CD4-positive, alpha-beta T cell treated with Interleukin-12 subunit alpha and Interleukin-12 subunit beta, for 1 hour (primary cell): ENCODE measurements around the gene PPP2R2D.
A peak's percentile ranks its signal among the peaks of the same experiment; 100 is the strongest.
"Not testable (repeated sequence)": the region's sequence is repeated elsewhere in the genome, so short reads cannot be mapped to it uniquely, and the experiment has no call there.

Source experiments
- DNase-seq: peaks from one replicate; pipeline ENCODE4 v3.0.0-alpha.2; 2020

The PPP2R2D gene

DNA sequence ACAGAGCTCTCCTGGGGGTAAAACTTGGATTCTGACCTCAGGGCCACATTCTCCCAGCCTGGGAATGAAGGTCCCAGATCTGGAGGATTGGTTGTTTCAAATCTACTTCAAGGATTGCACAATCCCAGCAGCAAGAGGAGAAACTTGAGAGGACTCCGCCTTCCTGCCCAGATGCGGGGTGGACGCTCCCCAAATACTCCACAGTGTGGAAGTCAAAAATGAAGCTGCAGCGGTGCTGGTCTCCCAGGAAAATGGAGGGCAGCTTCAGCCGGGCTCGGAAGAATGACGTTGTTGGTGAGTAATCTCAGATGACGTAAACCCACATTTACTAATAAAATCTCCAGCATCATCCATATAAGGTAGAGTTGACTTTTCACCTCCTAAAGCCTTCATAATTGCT, 31.5 kb upstream of the PPP2R2D start:
- DNase-seq, result no peak

DNA sequence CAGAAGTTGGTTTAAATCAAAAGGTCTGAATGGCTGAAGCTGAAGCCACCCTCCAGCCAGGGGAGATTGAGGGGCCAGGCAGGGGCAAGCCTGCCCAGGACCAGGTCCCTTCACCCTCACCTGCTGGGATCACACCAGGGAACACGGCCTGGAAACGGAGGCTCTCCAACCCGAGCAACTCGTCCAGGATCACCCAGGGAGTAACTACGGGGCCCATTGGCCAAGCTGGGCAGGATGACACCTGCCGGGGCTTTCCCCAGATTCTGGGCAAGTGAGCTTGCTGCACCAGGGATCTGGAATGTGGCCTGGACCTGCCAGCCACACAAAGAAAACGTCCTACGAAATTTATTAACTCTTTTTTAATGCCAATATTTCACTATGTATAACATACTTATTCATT, 30.4 kb upstream of the PPP2R2D start:
- DNase-seq, result no peak

DNA sequence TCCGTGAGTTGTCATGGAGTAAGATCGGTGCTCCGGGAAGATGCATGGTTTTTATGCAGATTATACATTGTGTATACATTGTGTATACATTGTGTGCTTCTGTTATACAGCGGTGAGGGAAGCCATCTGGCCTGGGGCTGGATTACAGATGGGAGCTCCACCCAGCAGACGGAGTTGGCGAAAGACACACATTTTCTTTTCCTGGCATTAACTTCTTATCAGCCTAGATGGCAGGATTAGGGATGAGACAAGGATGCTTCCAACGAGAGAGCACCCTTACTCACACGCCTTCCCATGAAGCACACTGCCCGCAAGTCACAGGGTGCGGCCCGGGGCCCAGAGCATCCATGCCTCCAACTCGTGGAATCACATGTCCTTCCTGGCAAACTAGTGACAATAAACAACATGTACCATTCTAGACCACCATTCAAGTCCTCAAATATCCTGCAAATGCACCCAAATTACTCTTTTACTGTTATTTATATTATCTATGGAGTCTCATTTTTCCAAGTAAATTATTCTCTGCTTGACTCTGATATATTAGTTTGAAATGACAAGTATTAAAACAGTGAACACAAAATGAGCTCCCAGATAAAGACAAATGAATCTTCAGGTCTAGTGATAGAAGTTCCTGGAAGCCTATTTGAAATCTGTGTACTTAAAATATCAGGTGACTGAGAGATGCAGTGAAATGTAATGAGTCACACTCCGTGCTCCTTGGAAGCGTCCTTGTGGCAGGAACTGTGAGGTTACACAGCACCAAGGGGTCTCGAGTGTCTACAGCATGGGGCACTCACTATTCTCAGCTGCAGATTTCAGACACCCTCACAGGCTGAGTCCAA, 29.8 kb upstream of the PPP2R2D start:
- no peak for DNase-seq

DNA sequence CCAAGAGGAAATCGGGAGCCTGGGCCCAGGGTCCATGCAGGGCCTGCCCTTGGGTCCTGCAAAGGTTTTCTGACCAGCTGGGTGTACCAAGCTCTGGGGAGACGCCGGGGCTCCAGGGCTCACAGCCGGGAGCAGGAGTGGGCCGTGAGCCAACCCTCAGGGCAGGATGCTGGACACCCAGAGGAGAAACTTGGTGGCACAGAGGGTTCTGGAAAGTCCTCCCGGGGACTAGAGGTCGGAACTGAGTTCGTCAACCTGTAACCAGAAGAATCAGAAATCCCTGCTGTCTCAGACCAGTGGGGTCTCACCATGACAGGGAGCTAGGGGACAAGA, 29.2 kb upstream of the PPP2R2D start:
- DNase-seq, result no peak

DNA sequence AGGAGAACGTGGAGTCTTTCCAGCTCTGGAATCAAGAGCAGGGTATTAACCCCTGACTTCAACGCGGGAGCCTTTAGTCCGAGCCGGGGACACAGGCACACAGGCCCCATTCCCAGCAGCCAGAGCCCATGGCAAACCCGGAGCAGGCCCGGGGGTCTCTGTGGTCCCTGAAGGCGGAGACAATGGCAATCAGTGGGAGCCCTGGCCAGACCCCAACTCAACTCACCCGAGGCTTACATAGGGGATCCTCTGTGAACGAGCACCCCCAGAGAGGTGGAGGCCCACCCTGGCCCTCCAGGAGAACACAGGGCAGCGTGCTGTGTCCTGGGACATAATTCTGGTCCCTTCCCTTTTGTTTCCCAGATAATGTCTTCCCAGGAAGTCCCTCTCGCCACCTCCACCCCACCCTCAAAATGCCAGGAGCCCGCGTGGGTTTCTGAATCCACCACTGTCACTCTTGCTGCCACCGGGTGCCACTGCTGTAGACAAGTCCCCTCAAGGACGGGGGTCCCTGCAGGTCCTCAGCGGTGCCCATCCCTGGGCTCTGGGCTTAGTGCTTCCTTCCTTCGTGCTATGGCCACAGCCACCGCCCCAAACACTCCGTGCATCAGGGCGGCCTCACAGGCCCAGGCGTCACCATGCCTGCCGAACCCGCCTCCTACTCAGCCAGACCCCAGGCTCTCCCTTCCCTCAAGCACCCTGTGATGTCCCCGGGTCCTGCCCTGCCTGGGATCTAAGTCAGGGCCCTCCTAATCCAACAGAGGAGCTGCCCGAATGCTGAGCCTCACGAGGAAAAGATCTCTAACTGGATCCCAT, 28.6 kb upstream of the PPP2R2D start:
- DNase-seq, result no peak

DNA sequence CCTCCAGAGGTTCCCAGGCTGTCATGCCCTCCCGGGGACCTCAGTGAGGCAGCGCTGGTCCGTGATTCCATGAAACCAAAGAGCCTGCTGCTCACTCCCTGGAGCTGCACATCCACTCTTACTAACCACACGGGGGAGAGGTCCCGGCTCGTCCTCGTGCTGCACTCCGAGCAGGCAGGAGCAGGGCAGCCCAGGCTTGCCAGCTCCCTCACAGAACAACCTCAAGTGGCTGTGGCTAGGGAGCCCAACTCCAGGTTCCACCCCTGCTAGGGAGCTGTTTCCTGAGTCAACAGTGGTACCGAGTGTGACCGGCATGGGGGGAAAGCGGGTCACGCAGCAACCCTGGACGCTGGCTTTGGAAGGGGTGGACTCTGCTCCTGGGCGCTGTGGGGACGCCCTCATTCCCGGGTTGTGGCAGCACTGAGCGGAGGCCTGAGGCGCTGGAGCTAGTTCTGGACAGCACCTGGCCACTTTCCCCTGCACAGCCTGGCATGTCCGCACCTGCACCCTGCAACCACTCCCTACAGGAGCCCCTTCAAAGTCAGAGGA, 27.9 kb upstream of the PPP2R2D start:
- no peak for DNase-seq

DNA sequence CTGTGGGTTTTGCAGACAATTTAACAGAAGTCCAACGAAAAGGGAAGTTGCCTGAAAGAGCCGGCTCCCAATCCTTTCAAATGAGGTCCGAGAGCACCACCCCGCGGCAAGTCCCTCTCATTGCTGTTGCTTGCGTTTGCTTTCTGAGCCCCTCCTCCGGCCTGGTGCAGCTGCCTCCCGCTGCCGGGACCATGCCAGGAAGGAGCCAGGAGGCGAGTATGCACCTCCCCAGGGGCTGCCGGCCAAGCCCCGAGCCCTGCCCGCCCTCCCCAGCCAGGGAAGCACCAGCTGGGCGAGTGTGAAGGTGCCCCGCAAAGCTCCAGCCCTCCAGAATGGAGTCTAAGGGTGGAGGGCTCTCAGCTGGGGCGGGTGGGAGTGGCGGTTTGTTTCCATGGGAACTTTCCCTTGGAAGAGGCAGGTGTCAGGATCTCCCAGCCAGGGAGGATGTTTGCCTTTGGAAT, 25.8 kb upstream of the PPP2R2D start:
- peak; percentile 40 for DNase-seq

DNA sequence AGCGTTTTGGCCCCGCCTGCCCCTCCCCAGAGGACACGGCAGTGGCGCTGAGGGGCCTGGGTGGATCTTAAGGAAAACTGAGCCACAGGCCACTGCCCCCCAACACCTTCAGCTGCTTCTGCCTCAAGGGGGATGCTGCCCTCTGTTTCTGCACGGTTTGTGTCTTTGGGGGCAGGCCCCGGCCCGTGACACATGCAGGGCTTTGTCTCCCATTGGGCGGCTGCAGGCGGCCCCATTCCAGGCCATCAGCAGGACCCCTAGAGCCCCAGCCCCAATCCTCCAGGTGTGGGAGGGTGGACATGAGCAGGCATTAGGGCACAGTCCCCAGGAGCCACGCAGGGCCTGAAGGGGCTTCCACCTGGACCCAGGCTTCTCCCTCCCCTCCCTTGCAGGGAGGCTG, 25.3 kb upstream of the PPP2R2D start:
- DNase-seq, result no peak

DNA sequence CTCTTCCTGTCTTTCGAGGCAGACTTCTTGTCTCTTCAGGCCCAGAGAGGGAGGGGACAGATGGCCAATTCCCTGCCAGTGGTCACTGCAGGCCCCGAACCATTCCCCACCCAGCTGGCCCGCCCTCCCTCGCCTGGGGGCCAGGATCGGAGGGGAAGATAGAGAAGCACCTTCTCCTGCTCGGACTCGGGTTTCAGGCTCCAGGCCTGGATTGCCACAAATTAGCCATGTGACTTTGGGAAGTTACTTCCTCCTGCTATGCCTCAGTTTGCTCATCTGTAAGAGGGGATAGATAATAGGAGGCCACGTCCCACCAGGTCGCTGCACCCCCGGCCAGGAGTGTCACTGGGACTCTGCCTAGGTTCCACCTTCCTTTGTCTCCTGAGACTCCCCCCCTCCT, 24.8 kb upstream of the PPP2R2D start:
- DNase-seq, result no peak

DNA sequence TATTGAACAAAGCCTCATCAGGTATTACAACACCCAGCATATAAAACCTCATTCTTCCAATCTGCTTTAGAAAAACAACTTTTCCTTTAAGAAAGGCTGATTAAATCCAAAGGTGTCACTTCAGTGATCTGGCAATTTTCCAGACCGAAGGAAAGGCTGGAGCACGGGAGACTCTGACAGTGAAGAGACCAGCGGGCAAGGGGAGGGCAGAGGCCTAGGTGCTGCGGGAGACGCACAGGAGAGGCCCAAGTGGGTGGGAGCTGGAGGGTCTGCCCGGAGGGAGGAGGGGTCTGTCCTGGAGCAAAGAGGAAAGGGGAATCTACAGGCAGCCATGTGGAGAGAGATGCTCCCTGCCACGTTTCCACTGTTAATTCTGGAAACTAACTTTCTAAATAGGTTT, 24.3 kb upstream of the PPP2R2D start:
- DNase-seq, result no peak

DNA sequence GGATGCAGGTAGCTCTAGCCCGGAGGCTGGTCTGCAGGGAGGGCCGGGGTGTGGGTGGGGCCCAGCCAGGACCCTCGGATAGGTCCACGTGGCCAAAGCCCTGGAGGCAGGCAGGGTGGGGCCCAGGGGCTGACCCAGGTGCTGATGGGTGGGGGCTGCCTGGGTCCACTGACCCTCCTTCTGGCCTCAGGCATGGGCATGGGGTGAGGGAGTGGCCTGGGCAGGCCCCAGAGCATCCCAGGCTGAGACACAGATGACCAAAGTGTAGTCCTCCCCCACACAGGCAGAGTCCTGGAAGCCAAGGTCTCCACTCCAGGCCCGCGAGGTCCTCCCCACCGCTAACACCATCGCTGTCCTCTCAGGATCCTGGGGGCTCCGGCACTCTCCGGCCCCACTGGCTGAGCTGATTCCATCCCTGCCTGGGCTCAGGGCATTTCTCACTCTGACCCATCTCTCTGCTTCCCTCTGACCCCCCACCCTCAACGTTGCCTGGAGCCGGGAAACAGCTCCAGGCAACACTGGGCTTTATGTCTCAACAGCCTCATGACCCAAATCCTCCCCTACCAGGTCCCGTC, 20.7 kb upstream of the PPP2R2D start:
- no peak for DNase-seq

DNA sequence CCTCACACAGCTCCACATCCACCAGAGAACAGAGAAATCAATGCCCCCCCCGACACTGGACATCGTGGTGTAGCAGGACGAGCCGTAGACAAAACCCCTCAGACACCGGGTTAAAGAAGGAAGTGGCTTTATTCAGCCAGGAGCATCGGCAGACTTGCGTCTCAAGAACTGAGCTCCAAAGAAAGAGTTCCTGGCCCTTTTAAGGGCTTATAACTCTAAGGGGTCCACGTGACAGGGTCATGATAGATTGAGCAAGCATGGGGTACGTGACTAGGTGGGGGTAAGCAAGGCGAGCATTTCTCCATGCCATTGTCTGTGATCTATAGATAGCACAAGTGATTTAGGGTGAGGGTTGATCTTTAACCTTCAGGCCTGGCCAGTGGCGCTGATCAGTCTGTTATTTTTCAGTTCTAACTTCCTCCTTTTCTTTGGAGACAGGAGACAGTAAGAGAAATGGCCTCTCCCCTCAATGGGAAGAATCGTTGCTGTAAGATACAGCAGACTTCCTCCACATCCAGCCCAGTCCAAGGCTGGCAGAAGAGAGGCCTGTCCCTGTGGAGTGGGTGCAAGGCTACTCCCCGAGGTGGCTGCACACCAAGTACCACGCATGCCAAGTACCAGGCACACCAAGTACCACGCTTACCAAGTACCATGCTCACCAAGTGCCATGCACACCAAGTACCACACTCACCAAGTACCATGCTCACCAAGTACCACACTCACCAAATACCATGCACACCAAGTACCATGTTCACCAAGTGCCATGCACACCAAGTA, 19.5 kb upstream of the PPP2R2D start:
- no peak for DNase-seq

DNA sequence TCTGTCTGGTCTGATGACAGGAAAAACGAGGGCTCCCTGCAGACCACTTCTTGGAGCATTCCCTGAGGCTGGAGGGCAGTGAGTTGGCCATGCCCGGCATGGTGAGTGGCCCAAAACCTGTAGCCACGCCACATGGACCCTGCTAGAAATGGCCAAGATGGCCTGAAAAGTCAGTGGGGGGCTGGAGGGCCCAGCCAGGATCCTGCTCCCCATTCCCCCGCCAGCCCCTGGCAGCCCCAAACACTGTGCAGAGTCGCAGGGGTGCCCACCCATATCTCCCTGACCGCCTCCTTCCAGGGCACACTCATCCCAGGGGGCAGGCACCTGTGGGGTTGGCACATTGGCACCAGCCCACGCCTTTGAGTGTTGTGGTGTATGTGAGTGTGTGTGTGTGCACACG, 18.7 kb upstream of the PPP2R2D start:
- DNase-seq, result no peak

DNA sequence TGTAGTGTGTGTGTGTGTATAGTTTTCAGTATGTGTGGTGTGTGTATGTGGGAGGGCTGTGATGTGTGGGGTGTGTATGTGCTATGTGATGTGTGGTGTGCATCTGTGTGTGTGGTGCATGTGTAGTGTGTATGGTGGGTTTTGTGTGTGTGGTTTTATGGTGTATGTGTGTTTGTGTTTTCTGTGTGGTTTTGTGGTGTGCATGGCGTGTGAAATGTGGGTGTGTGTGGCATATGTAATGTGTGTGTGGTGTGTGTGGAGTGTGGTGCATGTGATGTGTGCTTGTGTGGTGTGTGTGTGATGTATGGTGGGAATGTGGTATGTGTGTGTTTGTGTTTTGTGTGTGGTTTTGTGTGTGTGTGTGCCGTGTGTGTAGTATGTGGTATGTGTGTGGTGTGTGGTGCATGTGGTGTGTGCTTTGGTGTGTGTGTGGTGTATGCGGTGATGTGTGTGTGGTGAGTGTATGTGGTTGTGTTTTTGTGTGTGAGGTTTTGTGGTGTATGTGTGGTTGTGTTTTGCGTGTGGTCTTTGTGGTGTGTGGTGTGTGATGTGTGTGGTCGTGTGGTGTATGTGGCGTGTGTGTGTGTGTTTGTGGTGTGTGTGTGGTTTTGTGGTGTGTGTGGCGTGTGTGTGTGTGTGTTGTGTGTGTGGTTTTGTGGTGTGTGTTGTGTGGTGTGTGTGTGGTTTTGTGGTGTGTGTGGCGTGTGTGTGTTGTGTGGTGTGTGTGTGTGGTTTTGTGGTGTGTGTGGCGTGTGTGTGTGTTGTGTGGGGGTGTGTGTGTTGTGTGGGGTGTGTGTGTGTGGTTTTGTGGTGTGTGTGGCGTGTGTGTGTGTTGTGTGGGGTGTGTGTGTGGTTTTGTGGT, 18.0 kb upstream of the PPP2R2D start:
- no peak for DNase-seq

DNA sequence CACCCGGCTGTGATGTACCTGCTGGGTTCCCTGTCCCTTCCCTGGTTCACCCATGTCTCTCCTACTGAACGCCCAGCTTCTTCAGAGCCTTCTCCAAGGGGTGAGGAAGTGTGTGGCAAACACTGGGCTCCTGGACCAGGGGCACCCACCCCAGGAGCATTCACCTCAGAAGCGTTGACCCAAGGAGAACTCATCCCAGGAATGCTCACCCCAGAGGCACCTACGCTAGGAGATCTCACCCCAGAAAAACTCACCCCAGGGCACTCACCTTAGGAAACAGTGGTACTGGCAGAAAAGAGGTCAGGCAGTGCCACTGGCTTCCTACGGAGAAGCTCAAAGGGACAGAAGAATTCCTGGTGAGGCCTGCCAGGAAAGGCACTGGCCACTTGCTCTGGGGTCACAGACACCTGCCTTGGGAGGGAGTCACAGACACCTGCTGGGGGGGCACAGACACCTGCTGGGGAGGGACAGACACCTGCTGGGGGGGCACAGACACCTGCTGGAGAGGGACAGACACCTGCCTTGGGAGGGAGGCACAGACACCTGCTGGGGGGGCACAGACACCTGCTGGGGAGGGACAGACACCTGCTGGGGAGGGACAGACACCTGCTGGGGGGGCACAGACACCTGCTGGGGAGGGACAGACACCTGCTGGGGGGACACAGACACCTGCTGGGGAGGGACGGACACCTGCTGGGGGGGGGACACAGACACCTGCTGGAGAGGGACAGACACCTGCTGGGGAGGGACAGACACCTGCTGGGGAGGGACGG, 17.0 kb upstream of the PPP2R2D start:
- not testable (repeated sequence) for DNase-seq

DNA sequence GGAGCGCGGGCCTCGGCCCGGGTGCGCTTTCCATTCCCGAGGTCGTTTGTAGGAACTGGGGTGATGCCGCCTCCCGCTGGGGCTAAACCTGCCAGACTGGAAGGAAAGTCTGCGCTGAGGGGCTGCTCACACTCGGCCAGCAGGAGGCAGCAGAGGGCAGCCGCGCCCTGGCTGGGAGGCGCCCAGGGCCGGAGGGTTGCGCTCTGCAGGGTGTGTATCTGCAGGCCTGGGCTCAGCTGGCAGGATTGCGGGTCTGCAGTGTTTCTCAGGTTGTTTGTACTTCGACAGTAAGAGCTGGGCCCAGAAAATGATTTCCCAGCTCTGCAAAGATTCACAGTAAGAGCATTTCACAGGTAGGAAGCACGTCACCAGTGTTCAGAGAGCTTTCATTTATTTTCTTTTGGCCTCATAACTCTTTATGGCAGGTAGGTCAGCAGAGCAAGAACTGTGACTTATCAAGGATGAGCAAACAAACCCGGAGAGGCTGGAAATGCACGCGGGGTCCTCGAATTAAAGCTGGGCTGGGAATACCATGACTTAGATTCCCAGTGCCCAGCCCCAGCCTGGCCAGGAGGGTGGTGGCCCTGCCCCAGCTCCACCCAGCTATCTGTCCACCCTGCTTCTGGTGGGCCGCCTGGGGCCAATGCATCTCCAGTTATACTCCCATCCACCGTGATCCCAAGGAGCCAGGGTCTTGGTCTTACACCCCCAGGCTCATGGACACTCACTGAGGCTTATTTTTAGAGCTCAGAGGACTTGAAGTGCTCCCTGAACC, 15.2 kb upstream of the PPP2R2D start:
- peak; percentile 83 for DNase-seq

DNA sequence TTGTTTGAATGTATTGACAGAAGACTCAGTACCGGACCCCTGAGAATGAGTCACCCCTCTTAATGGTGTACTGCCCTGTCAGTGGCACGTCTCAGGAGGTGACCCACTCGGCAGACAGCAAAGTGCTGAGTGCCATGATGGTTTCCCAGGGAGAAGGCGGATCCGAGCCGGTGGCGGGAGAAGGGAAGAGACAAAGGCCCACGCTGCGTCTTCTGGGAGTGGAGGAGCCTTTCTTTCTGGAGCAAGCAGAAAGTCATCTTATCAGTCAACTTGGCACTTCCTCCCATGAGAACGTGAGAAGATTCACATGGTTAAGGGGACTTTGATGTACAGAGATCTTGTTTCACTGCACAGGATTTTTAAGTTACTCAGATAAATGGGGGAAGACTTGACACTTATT, 14.6 kb upstream of the PPP2R2D start:
- no peak for DNase-seq

DNA sequence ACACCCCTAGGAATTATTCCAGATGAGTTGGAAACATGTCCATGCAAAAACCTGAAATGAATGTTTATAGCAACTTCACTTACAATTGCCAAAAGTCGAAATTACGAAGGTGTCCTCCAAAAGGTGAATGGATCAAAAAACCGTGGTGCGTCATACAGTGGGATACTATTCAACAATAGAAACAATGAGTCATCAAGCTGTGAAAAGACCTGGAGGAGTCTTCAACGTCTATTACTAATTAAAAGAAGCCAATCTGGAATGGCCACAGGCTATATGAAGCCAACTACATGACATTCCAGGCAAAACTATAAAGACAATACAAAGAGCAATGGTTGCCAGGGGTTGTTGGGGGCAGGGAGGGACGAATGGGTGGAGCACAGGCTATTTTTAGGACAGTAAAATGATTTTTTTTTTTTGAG, 12.6 kb upstream of the PPP2R2D start:
- DNase-seq, result no peak

DNA sequence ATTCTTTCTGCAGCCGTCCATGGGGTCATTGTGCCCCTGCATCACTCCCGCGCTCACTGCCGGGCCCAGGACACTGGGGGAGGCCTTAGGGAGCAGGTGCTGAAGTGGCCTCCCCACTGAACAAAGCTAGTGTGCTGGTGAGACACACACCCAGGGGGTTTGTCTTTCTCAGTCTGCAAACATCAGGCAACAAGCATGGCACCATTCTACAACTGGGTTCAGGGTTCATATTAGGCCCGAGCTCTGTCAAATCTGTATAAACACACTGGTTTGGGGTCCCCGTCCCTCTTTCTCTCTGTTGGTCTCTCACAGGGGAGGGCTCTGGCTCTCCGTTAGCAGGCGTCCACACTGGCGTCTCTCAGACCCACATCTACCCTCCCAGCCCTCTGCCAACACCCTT, 11.1 kb upstream of the PPP2R2D start:
- DNase-seq, result no peak
